HEK293 (cell line): ENCODE measurements around the gene WBP2NL.

Experiments used
- CTCF ChIA-PET: fragments of 350-600 bp; formaldehyde crosslinking; extraction: SDS; loops from one replicate; lab custom pipeline; 2021; ENCODE audit warnings: antibody characterized with exemption; lab: Yijun Ruan, JAX
- POLR2A ChIA-PET: fragments of 300-600 bp; formaldehyde crosslinking; extraction: SDS; loops from one replicate; lab custom pipeline; 2020; ENCODE audit warnings: antibody characterized with exemption, inconsistent platforms; lab: Yijun Ruan, JAX
- H3K27ac ChIP-seq: fragments of 200-500 bp; sonication (Bioruptor generic); 2 replicates; pipeline ENCODE4 v1.5.1; 2014; ENCODE audit warnings: low read depth, low read length, control low read depth, inconsistent platforms; ENCODE audit errors: extremely low read depth
- H3K36me3 ChIP-seq, 2 experiments: fragments of 200-500 bp in 1 of 2; sonication (Bioruptor generic) in 1 of 2; 1 replicate in 1 of 2; 2 replicates in 1 of 2; pipeline ENCODE4 v1.5.1; 2014 to 2017; ENCODE audit warnings: inconsistent platforms in 2 of 2, low read length in 2 of 2; ENCODE audit not compliant: control insufficient read depth in 2 of 2, insufficient read depth in 1 of 2
- H3K4me1 ChIP-seq: fragments of 200-500 bp; sonication (Bioruptor generic); 2 replicates; pipeline ENCODE4 v1.5.1; 2014; ENCODE audit warnings: mild to moderate bottlenecking, low read length, inconsistent platforms; ENCODE audit not compliant: control insufficient read depth, insufficient read depth
- H3K4me3 ChIP-seq: 2 replicates; pipeline ENCODE4 v1.5.1; 2011; ENCODE audit warnings: low read depth, mild to moderate bottlenecking, control low read depth, low read length, moderate library complexity
- H3K9me3 ChIP-seq: fragments of 200-500 bp; sonication (Bioruptor generic); 2 replicates; pipeline ENCODE4 v1.5.1; 2014; ENCODE audit warnings: low read depth, low read length, inconsistent platforms; ENCODE audit not compliant: control insufficient read depth, insufficient read depth
- BCL6B ChIP-seq: fragments of 450-650 bp; formaldehyde crosslinking; IDR thresholded peaks from 2 replicates; pipeline ENCODE4 v1.5.1; 2017; ENCODE audit warnings: missing biosample characterization, missing genetic modification characterization
- KLF17 ChIP-seq: fragments of 450-650 bp; formaldehyde crosslinking; IDR thresholded peaks from 2 replicates; pipeline ENCODE4 v1.5.1; 2016; ENCODE audit warnings: missing biosample characterization, missing genetic modification characterization
- OSR2 ChIP-seq: fragments of 450-650 bp; formaldehyde crosslinking; IDR thresholded peaks from 2 replicates; pipeline ENCODE4 v1.5.1; 2016; ENCODE audit warnings: missing biosample characterization, missing genetic modification characterization
- RBAK ChIP-seq: fragments of 450-650 bp; formaldehyde crosslinking; IDR thresholded peaks from 2 replicates; pipeline ENCODE4 v1.5.1; 2016; ENCODE audit warnings: missing biosample characterization, missing genetic modification characterization
- REPIN1 ChIP-seq: fragments of 450-650 bp; formaldehyde crosslinking; IDR thresholded peaks from 2 replicates; pipeline ENCODE4 v1.5.1; 2017; ENCODE audit warnings: missing biosample characterization, missing genetic modification characterization, low read depth
- ZBTB7A ChIP-seq: fragments of 450-650 bp; formaldehyde crosslinking; IDR thresholded peaks from 2 replicates; pipeline ENCODE4 v1.5.1; 2016; ENCODE audit warnings: low read depth, missing biosample characterization, missing genetic modification characterization
- ZFP41 ChIP-seq: fragments of 450-650 bp; formaldehyde crosslinking; IDR thresholded peaks from 2 replicates; pipeline ENCODE4 v1.5.1; 2016; ENCODE audit warnings: missing biosample characterization, missing genetic modification characterization, borderline replicate concordance
- ZNF157 ChIP-seq: fragments of 450-650 bp; formaldehyde crosslinking; IDR thresholded peaks from 2 replicates; pipeline ENCODE4 v1.5.1; 2016; ENCODE audit warnings: missing biosample characterization, missing genetic modification characterization
- ZNF239 ChIP-seq: fragments of 450-650 bp; formaldehyde crosslinking; IDR thresholded peaks from 2 replicates; pipeline ENCODE4 v1.5.1; 2016; ENCODE audit warnings: missing biosample characterization, missing genetic modification characterization
- ZNF24 ChIP-seq: fragments of 450-650 bp; formaldehyde crosslinking; IDR thresholded peaks from 2 replicates; pipeline ENCODE4 v1.5.1; 2016; ENCODE audit warnings: missing biosample characterization, missing genetic modification characterization
- ZNF26 ChIP-seq: fragments of 450-650 bp; formaldehyde crosslinking; IDR thresholded peaks from 2 replicates; pipeline ENCODE4 v1.5.1; 2016; ENCODE audit warnings: missing biosample characterization, missing genetic modification characterization
- ZNF274 ChIP-seq, 2 experiments: fragments of 200-500 bp in 1 of 2; fragments of 450-650 bp in 1 of 2; sonication (Bioruptor generic) in 1 of 2; formaldehyde crosslinking in 1 of 2; IDR thresholded peaks; 2 replicates each; pipeline versions ENCODE4 v1.5.1 to v1.6.1; 2014 to 2016; ENCODE audit warnings: borderline replicate concordance in 1 of 2, inconsistent platforms in 1 of 2, low read length in 1 of 2, missing biosample characterization in 1 of 2, missing genetic modification characterization in 1 of 2
- ZNF280C ChIP-seq: fragments of 450-650 bp; formaldehyde crosslinking; IDR thresholded peaks from 2 replicates; pipeline ENCODE4 v1.5.1; 2016; ENCODE audit warnings: missing biosample characterization, missing genetic modification characterization
- ZNF362 ChIP-seq: fragments of 450-650 bp; formaldehyde crosslinking; IDR thresholded peaks from 2 replicates; pipeline ENCODE4 v1.5.1; 2016; ENCODE audit warnings: missing biosample characterization, missing genetic modification characterization
- ZNF561 ChIP-seq: fragments of 450-650 bp; IDR thresholded peaks from 2 replicates; pipeline ENCODE4 v1.5.1; 2018; ENCODE audit warnings: missing biosample characterization, missing genetic modification characterization, borderline replicate concordance
- ZNF785 ChIP-seq: fragments of 450-650 bp; formaldehyde crosslinking; IDR thresholded peaks from 2 replicates; pipeline ENCODE4 v1.5.1; 2016; ENCODE audit warnings: missing biosample characterization, missing genetic modification characterization
- ZNF792 ChIP-seq: fragments of 450-650 bp; formaldehyde crosslinking; IDR thresholded peaks from 2 replicates; pipeline ENCODE4 v1.5.1; 2016; ENCODE audit warnings: missing biosample characterization, missing genetic modification characterization
- ZSCAN16 ChIP-seq: fragments of 450-650 bp; formaldehyde crosslinking; IDR thresholded peaks from 2 replicates; pipeline ENCODE4 v1.5.1; 2016; ENCODE audit warnings: missing biosample characterization, missing genetic modification characterization

The WBP2NL gene

GRCh38 chr22:42061041-42061440 lies 62.5 kb downstream of the WBP2NL start (continued):
- TF ChIP-seq ZNF26, result no peak
- TF ChIP-seq ZFP41 (tag by site-specific recombination), result no peak
- no peak for TF ChIP-seq OSR2 (tag by site-specific recombination)
- TF ChIP-seq ZNF362, result no peak

- ChIA-PET CTCF (no interaction called here), POLR2A (interaction anchor here (1.1 kb wide), 1 partner anchor 9 kb away, joined by 4 read pairs; no protein-coding TSS in a partner anchor)
- no peak for TF ChIP-seq ZNF280C (tag by site-specific recombination)
- no peak for TF ChIP-seq ZNF274 (IDR thresholded peaks at IDR 0.05; ENCODE audit: low read length)
- no peak for TF ChIP-seq ZNF274 (tag by site-specific recombination; IDR thresholded peaks at IDR 0.05; ENCODE audit: borderline replicate concordance)
- no peak for TF ChIP-seq ZBTB7A (tag by site-specific recombination)
- no peak for TF ChIP-seq ZNF24 (tag by site-specific recombination)
- no peak for TF ChIP-seq RBAK (tag by site-specific recombination)
- TF ChIP-seq KLF17 (tag by site-specific recombination), result no peak
- TF ChIP-seq ZFP41 (tag by site-specific recombination), result no peak
- TF ChIP-seq ZNF785 (tag by site-specific recombination), result no peak
- no peak for TF ChIP-seq ZSCAN16 (tag by site-specific recombination)
- TF ChIP-seq ZNF239, result no peak
- no peak for TF ChIP-seq ZNF561 (tag by site-specific recombination)
- no peak for TF ChIP-seq BCL6B (tag by site-specific recombination)
- no peak for TF ChIP-seq REPIN1 (tag by site-specific recombination)
- no peak for TF ChIP-seq ZNF157
- no peak for TF ChIP-seq ZNF792 (tag by site-specific recombination)
- Histone ChIP-seq H3K27ac (no peak overlapping the region), H3K36me3 (peaks cover 0 to 91% of the 10 kb centered on the region in 2 experiments; a peak in 2 of 3 replicates), H3K4me1 (no peaks in the 10 kb centered on the region), H3K9me3 (no peaks in the 10 kb centered on the region), H3K4me3 (no peak overlapping the region)
Observed at GRCh38 chr22:42062506-42063170, 64.0 kb downstream of the WBP2NL start.
